Measurements from ENCODE around the gene ZNF580. TPM values are rescaled to one million over a fixed set of nuclear protein-coding genes. Genes with fewer than 3 reads are reported as not detected.

The ZNF580 gene
- total and polyA plus RNA-seq, 2 of the 13 experiments (the other 11 are each of a cell fraction or from before 2014, with no cell fraction given): 4.4 to 6.0 TPM

- TF ChIP-seq TCF12 (IDR thresholded peaks at IDR 0.05) (no peak), TCF12 (CRISPR knock-in tag; IDR thresholded peaks at IDR 0.05) (0 out of 2 replicates have a peak, but pooled peaks have one; percentile 69), TFAP4 (IDR thresholded peaks at IDR 0.05; ENCODE audit: borderline replicate concordance, low read depth) (peak; percentile 49; the same call in 1 of the 2 replicates), TFDP2 (CRISPR knock-in tag; IDR thresholded peaks at IDR 0.05) (peak; percentile 68), POGK (CRISPR knock-in tag; conservative IDR thresholded peaks at IDR 0.05) (no peak), ZSCAN21 (CRISPR knock-in tag; IDR thresholded peaks at IDR 0.05; ENCODE audit: borderline replicate concordance) (no peak; the same call in 1 of the 2 replicates), E2F2 (CRISPR knock-in tag; IDR thresholded peaks at IDR 0.05; ENCODE audit: borderline replicate concordance) (no peak), HOMEZ (CRISPR knock-in tag; IDR thresholded peaks at IDR 0.05; ENCODE audit: low read depth) (no peak), JUN (CRISPR knock-in tag; IDR thresholded peaks at IDR 0.05) (no peak), DNMT1 (CRISPR knock-in tag; IDR thresholded peaks at IDR 0.05) (peak; percentile 70; the same call in 1 of the 2 replicates), RNF2 (conservative IDR thresholded peaks at IDR 0.05; ENCODE audit: low read depth) (no peak), ZNF44 (CRISPR knock-in tag; IDR thresholded peaks at IDR 0.05) (no peak), DBP (CRISPR knock-in tag; IDR thresholded peaks at IDR 0.05; ENCODE audit: not compliant biosample characterization) (no peak), NCOA1 (CRISPR knock-in tag; IDR thresholded peaks at IDR 0.05) (no peak), ZKSCAN5 (CRISPR knock-in tag; IDR thresholded peaks at IDR 0.05) (no peak), ZNF775 (CRISPR knock-in tag; IDR thresholded peaks at IDR 0.05; ENCODE audit: borderline replicate concordance) (no peak), ZC3H13 (CRISPR knock-in tag; IDR thresholded peaks at IDR 0.05) (peak; percentile 97), RFXANK (CRISPR knock-in tag; IDR thresholded peaks at IDR 0.05) (no peak), SPEN (CRISPR knock-in tag; IDR thresholded peaks at IDR 0.05; ENCODE audit: low read depth) (peak; percentile 86)
These were observed 34.2 kb downstream of the ZNF580 start, which contains the start of gene EPN1 (continued) for GRCh38 chr19:55674841-55675660.
